Esophagus muscularis mucosa (tissue), 3 donors: ENCODE results near the gene EID3.

Experiments used
- EP300 ChIP-seq: sonication (generic); formaldehyde crosslinking; IDR thresholded peaks from one replicate; pipeline ENCODE4 v1.6.1; 2017; ENCODE audit warnings: antibody characterized with exemption
- TF ChIP-seq, protein P1 (sequence below), 3 experiments: fragments of 200-600 bp in 2 of 3; fragments of 450-650 bp in 1 of 3; sonication (generic) in 2 of 3; IDR thresholded peaks; one replicate each; pipeline ENCODE4 v1.5.1; 2017 to 2019; ENCODE audit warnings: antibody characterized with exemption in 3 of 3, mild to moderate bottlenecking in 2 of 3, moderate library complexity in 1 of 3

DNA sequence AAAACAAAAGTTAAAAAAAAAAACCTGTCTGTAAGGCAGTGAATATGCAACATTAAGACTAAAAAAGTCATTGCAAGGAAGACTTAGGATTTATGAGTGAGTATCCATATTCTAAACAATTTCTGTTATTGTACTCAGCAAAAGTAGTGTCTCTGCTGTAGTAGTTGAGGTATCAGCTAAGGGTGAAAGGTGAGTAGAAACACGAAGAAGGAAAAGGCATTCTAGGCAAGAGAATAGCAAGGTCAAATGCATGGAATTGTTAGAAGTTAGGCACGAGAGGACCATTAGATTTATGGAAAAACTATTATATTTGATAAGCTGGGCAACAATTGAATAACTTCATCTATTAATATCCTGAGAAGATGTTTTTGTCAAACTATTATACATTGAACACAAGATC is 1.8 kb downstream of the EID3 start:
- TF ChIP-seq, protein P1, sequence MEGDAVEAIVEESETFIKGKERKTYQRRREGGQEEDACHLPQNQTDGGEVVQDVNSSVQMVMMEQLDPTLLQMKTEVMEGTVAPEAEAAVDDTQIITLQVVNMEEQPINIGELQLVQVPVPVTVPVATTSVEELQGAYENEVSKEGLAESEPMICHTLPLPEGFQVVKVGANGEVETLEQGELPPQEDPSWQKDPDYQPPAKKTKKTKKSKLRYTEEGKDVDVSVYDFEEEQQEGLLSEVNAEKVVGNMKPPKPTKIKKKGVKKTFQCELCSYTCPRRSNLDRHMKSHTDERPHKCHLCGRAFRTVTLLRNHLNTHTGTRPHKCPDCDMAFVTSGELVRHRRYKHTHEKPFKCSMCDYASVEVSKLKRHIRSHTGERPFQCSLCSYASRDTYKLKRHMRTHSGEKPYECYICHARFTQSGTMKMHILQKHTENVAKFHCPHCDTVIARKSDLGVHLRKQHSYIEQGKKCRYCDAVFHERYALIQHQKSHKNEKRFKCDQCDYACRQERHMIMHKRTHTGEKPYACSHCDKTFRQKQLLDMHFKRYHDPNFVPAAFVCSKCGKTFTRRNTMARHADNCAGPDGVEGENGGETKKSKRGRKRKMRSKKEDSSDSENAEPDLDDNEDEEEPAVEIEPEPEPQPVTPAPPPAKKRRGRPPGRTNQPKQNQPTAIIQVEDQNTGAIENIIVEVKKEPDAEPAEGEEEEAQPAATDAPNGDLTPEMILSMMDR (IDR thresholded peaks at IDR 0.05): no peak
- TF ChIP-seq EP300: no peak
